Measurements from ENCODE around the gene SP4.

SP4 gene

GRCh38 chr7:21443149-21443841 lies 15.4 kb downstream of the SP4 start:
- no peak for DNase-seq (ENCODE audit: low read depth)

GRCh38 chr7:21448974-21449373 lies 21.1 kb downstream of the SP4 start:
- DNase-seq (ENCODE audit: low read depth) = no peak

GRCh38 chr7:21450076-21450475 lies 22.2 kb downstream of the SP4 start:
- DNase-seq (ENCODE audit: low read depth) = no peak

GRCh38 chr7:21450941-21451340 lies 23.1 kb downstream of the SP4 start:
- DNase-seq (ENCODE audit: low read depth) = no peak

- no peak for DNase-seq (ENCODE audit: low read depth)
These were observed 26.3 kb downstream of the SP4 start for GRCh38 chr7:21454182-21454581.

- no peak for DNase-seq (ENCODE audit: low read depth)
These were observed 27.0 kb downstream of the SP4 start for GRCh38 chr7:21454906-21455305.

- no peak for DNase-seq (ENCODE audit: low read depth)
These were observed 33.4 kb downstream of the SP4 start for GRCh38 chr7:21461282-21461681.

- DNase-seq (ENCODE audit: low read depth) = no peak
These were observed 34.2 kb downstream of the SP4 start for GRCh38 chr7:21462081-21462480.

GRCh38 chr7:21463524-21463923 lies 35.6 kb downstream of the SP4 start:
- DNase-seq (ENCODE audit: low read depth) = no peak

- no peak for DNase-seq (ENCODE audit: low read depth)
These were observed 41.1 kb downstream of the SP4 start for GRCh38 chr7:21468969-21469368.

- no peak for DNase-seq (ENCODE audit: low read depth)
These were observed 42.0 kb downstream of the SP4 start for GRCh38 chr7:21469894-21470293.

- DNase-seq (ENCODE audit: low read depth) = no peak
These were observed 44.1 kb downstream of the SP4 start for GRCh38 chr7:21472029-21472428.

- no peak for DNase-seq (ENCODE audit: low read depth)
These were observed 48.5 kb downstream of the SP4 start for GRCh38 chr7:21476429-21476828.

GRCh38 chr7:21480693-21481403 lies 53.0 kb downstream of the SP4 start:
- no peak for DNase-seq (ENCODE audit: low read depth)

GRCh38 chr7:21486511-21486910 lies 58.6 kb downstream of the SP4 start:
- no peak for DNase-seq (ENCODE audit: low read depth)

GRCh38 chr7:21495731-21496130 lies 67.8 kb downstream of the SP4 start:
- DNase-seq (ENCODE audit: low read depth) = no peak

GRCh38 chr7:21497072-21497471 lies 69.2 kb downstream of the SP4 start:
- no peak for DNase-seq (ENCODE audit: low read depth)

- no peak for DNase-seq (ENCODE audit: low read depth)
These were observed 72.4 kb downstream of the SP4 start for GRCh38 chr7:21500117-21500832.

GRCh38 chr7:21504021-21504420 lies 76.1 kb downstream of the SP4 start:
- no peak for DNase-seq (ENCODE audit: low read depth)

- DNase-seq (ENCODE audit: low read depth) = no peak
These were observed 79.9 kb downstream of the SP4 start for GRCh38 chr7:21507627-21508343.

- DNase-seq (ENCODE audit: low read depth) = no peak
These were observed 80.7 kb downstream of the SP4 start for GRCh38 chr7:21508538-21508937.

GRCh38 chr7:21514062-21514461 lies 86.2 kb downstream of the SP4 start:
- no peak for DNase-seq (ENCODE audit: low read depth)

GRCh38 chr7:21524680-21525079 lies 96.8 kb downstream of the SP4 start:
- no peak for DNase-seq (ENCODE audit: low read depth)

Data from stimulated activated CD8-positive, alpha-beta memory T cell treated with anti-CD3 and anti-CD28 coated beads, Interleukin-12 subunit alpha, Interleukin-12 subunit beta, amount 100 ng/mL, for 1 hour (primary cell).